ENCODE data around the gene EFR3B.

The EFR3B gene

DNA sequence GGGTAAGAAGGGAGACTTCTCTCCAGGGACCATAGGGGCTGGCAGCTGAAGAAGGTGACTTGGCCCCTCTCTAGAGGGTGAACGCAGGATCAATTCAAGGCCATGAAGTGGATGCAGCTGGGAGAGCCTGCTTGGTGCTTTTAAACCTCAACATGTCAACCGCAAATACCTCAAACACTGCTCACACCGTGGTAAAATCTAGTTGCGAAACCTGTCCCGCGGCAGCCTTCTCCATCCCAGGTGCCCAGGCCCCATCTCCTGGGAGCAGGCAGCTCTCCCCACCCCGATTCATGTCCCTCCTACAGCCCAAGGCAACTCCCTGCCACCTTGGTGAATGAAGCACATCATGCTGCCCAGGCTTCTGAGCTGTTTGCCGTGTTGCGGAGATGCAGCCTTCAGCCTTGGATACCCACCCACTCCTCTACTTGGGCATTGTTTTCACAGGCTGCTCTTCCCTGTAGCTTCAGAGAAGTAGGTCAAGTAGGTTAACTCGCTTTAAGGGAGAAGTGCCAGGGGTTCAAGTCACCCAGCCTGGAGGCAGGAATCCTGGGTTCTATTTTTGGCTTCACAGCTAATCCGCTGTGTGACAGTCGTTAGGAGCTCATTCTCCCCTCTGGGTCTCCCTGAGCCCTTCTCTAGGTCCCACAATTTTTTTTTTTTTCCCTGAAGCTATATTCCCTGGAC, 6.2 kb upstream of the EFR3B start:
- DNase-seq: no peak

DNA sequence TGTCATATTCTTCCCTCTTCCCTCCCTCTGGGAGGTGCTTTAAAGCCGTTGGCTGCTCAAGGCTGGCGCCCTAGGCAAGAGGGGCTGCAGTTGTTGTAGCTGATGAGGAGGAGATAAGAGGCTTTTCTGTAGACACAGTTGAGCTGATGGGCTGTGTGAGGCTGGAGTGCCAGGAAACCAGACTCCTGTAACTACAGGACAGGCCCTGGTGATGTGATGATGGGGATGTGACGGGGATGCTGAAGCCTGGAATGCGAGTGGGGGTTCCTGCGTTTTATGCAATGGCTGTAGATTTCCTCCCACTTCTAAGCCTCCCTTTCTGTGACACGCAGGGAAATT, 5.7 kb upstream of the EFR3B start:
- no peak for DNase-seq

DNA sequence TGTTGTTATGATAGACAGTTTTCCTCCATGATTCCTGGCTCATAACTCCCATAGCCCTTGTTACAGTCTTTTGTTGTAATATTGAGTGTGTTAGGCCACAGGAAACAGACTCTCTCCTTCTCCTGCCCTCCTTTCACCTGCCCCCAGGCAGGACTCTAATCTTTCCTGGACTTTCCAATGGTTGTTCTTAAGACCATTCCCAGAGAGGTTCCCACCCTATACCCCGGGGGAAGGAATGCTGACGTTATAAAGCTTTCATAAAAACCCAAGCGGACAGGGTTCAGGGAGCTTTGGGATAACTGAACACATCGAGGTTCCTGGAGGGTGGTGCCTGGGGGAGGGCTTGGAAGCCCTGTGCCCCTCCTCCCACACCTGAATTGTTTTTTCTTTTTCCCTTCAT, 2.8 kb upstream of the EFR3B start:
- no peak for DNase-seq

DNA sequence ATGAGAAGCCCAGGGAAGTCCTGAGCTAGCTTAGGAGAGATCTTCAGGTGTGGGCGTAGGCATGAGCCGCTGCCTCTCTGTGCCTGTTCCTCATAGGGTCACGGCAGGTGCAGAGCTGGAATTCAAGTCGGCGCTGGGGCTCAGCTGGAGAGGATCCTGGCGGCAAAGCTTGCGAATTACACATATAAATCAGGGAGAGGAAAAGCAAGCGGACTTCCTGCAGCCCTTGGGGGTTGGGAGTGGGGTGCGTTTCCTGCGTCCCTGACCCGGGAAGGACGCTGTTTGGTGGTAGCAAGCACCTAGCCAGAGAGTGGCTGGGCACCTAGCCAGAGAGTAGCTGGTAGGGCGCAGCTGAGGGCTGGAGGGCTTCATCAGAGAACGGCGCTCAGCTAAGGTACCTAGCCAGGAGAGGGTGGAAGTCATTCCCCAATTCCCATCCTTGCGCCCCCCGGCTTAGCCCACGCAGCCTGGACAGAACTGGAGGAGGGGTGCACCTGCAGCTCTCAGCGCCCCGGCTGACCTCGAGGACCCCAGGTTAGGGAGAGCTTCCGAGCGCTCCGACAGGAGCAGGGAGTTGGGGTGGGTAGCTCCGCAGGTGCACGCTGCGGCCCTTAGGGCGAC, 459 bp upstream of the EFR3B start:
- DNase-seq: peak; percentile 70

DNA sequence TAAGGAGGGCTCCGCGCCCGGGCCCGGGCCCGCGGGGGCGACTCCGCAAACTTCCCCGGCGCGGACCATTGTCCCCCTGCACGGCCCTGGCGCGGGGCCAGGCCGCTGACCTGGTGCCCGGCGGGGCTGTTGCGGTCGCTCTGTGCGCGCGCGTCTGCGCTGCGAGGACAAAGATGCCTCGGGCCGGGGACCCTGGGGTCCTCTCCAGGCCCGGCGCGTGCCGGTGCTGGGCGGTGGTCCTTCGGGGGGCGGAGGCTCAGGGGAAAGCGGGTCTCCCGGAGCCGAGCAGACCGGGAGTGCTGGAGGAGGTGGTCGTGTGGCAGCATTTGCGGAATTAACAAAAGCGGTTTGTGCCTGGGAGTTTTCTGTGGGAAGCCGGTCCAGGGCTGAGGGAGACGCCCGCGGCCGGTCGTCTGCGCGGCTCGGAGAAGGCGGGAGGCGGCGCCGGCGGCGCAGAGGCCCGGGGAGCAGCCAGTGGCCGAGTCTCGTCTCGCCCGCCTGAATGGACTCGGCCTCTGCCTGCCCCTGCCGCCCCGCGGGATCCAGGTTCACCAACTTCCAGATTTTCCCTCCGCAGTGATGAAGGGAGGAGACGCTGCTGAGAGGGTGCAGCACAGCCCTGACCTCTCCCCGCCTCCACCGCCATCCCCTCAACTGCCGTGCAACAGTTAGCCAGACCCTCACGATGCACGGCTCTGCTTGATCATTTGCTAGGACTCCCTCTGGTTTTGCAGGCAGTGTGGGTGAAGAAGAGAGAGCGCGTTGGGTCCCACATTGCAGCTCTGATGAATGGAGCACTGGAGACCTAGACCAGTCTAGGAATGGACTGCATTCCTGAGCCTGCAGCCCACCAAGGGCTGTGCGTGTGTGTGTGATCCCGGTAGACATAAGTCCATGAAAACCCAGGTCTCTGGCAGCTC, 705 bp downstream of the EFR3B start:
- DNase-seq: no peak

DNA sequence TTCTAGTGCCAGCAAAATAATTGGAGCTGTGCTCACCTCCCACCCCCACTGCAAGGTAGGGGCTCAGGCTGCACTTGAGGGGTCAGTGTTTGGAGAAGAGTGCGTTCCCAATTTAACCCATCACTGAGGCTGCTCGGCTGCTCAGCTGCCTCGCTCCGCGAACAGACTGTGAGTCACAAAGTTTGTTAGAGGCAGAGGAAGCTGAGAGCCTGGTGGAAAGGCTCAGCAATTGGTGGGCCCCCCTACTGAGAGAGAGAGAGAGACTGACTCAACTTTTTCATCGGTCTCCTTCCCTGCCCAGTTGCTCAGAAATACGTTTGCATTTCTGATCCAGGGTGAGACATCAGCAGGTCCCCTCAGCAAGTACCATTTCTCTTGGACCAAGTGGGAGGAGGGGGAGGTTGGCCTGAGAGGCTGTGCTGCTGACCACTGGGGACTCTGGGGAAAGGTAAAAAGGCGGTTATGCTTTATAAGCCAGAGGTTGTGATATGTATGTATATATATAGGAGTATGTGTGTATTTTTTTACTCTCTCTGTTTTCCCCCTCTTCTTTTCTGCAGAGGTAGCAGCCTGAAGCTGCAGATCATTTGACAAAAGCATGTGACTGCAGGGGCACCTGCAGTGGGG, 1.5 kb downstream of the EFR3B start:
- no peak for DNase-seq

DNA sequence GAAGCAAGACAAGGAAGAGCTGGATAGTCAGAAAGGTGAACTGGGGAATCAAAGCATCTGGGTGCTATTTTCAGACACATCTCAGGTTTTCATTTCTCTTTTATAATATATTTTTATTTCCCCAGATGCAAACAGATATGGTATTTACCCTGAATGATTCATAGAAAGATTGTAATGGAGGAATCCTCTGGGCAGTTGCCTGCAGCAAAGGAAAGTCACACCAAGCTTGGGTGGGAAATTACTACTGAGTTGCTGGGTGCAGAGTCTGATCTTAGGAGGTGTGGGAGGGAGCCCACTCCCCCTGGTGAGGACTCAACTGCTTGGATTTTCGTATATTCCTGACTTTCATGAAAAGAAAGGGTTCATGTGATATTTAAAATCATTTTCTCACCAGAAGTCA, 2.1 kb downstream of the EFR3B start:
- DNase-seq: no peak

DNA sequence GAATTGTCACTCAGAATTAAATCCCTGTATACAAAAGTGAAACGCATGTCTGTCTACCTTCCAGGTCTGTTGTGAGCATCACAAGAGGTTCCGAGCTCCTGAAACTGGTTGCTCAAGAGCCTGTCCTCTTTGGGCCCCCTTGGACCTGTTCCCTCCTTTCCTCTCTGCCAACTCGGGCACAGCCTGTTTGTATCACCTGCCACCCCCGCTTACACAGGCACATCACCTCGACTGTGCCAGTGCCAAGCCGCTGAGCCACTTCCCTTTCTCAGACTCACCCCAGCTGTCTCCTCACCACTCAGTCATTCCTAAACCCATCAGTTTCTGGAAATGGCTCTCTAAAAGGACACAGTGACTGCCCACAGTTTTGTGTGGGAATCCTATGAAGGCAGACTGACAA, 3.1 kb downstream of the EFR3B start:
- DNase-seq: no peak

DNA sequence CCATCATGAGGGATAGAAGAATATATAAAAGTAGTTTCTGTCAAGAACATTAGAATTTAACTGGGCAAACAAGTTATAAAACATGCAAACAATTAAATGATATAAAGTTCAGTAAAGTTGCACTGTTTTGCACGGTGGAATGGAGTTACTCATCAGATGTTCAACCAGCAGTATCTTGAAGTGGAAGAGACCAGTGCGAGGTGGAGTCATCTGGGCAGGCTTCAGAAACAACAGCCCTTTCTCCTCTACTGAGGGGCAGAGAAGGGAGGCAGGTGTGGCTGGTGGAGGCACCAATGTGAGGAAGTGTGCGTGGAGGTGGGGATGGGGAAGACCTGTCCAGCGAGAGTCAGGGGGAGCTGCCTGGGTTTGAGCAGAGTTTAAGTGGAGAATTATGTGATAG, 7.5 kb downstream of the EFR3B start:
- no peak for DNase-seq

DNA sequence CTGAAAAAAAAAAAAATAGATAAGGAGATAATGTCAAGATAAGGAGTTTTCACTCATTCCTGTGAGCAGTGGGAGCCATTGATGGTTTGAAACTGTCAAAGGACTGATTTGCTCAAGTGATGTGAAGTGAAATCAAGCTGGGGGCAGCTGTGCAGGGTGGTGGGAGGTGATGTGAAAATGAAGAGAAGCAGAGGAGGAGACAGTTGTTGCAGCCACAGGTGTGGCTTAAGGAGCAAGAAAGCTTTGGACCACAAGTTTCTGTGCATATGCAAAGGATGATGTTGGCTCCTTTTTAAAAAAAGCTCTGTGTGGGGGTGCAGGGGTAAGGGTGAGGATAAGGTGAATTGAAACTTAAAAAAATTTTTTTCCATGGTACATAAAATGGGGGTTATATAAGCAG, 8.3 kb downstream of the EFR3B start:
- DNase-seq: no peak

DNA sequence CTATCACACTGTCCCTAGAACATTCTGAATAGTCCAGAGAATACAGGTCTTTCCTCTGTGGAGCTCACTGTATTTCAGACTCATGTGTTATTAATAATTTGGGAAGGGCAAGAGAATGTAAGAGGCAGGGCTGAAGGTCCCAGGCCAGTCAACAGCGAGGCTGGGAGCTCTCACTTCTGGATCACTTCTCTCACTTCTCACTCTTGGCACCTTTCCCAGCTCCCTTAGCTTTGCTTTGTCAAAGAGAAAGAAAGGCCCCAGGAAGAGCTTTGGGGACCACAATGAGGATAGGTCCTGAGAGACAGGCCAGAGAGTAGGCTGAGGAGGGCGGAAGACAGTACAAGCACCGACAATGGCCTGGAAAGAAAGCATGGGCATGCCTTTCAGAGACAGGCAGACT, 11.2 kb downstream of the EFR3B start:
- no peak for DNase-seq

DNA sequence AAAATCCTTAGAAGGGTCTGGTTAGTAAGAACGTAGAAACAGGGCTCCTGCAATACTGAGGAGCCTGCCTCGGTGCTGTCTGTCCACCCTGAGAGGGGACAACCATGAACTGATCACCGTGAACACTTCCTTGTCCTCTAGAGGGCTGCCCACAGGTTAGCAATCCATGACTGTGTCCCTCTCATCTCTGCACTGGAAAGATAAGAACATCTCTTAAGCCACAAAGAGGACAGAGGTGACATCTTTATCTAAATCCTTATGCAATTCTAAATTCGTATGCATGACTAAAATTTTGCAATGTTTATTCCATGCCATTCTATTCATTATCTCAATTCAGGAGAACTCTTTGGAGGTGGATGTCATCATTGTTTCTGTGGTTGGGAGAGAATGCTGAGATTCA, 12.8 kb downstream of the EFR3B start:
- DNase-seq: no peak

DNA sequence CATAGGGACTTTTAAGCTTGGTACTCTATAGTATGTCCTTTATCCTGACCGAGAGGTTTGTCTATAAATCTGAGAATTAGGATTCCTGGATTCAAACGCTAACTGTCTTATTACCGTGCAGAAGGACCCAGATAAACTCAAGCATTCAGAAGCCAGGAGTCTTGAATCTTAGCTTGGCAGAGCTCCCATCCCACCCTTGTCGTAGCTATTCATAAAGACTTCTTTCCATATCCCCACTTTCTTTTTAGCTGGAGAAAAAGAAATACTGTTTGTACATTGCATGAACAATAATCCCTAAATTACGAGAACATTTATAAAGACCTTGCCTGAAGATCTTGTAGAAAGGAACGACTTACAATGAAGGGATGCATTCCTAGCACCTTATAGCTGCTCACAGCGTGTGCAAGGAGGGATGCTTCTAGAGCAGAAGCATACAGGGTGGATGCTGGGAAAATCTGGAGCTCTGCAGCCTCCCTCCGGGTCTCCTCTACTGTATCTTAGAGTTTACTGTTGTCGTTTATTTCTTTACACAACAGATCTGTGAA, 13.6 kb downstream of the EFR3B start:
- DNase-seq: no peak

DNA sequence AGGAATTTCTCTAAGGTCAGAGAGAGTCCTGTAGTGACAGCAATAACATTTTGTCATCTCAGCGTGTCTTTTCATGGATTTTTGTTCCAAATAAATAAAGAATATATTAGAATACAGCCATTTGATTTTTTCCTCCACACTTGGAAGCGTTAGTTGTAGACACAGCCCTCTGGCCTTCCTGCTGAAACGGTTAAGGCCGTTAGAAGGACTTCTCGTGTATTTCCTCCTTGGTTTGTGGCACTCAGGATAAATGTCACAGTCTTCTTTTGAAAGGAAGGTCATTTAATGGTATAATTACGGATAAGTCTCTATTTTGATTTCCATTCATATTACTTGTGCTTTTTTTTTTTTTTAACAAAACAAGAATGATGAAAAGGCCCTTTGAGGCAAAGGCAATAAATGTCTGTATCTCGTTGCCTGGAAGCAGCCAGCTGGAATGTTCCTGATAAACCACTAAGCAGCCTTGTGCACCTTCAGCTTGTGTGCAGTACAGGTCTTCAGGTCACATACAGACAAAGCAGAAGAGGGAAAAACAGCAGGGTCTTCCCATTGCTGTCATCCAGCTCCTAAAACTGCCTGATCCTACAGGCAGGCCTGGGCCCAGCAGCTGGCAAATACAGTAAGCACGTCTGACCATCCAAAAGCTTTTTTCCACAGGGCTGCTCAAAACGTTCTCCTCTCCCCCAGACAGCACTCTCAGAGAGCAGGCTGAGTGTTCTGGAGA, 14.4 kb downstream of the EFR3B start:
- DNase-seq: no peak

DNA sequence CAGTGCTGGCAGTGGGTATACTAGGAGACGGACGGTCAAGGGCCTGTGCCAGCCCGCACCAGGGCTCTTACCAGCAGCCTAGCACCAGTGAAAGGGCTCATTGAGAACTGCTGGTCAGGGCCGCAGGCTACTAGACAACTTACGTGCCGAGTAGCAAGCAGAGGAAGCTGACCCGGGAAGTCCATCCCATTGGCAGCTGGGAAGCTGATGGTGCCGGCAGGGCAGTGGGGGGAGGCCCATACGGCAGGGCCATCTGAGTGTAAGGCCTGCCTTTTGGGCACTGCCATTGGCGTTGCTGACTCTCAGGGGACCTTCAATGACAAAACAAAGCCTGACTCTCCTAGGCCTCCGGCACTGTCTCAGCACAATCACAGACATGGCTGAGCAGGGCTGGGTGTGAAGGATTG, 20.6 kb downstream of the EFR3B start:
- DNase-seq: no peak

DNA sequence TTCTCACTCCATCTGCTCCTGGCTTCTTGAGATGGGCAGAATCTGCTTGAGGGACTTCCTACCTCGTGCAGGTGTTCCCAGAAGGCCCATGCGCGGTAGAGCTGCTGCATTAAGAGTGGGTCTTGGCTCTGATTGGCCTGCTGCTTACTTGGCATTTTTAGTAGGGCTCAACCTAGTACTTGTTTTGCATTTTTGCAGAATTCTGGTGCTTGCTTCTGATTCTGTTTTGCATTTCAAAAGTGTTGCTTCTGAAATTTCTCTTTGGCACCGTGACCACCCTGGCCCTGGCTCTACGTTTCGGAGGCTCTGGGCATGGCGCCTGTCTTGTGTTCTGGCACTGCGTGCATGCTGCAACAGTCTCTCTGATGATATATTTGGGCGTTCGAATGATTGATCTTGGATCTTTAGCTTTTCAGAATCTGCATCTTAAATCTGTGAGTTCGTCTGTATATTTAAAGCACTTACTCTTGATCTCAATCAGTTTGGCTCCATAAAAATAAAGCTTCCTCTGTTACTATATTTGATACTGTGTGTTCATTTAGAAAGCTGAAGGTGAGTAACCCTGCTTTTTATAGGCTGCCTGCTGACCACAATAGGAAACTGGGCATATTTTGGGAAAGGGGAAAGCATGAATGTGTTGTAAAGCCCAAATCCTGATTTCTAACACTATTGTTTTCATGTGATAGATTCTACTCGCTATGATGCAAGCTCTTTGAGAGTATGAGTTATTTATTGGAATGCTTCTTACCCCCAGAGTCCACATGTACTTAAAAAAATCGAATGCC, 22.2 kb downstream of the EFR3B start:
- no peak for DNase-seq

DNA sequence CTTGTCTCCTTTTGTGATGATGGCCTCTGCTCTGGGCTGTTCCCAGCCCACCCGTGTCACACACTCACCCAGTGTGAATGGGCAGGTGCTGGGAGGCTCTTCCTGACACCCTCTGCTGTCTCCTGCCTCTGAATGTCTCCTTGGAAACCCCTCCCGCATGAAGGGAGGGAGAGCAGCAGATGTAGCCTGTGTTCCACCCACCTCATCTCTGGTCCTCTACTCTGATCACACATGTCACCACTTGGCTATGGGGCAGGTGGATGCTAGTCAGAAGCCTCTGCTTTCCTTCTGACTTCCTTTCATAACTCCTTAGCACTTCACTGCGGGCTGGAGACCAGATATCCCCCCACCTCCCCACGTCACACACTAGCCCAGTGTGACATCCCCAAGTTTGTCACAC, 23.9 kb downstream of the EFR3B start:
- no peak for DNase-seq

DNA sequence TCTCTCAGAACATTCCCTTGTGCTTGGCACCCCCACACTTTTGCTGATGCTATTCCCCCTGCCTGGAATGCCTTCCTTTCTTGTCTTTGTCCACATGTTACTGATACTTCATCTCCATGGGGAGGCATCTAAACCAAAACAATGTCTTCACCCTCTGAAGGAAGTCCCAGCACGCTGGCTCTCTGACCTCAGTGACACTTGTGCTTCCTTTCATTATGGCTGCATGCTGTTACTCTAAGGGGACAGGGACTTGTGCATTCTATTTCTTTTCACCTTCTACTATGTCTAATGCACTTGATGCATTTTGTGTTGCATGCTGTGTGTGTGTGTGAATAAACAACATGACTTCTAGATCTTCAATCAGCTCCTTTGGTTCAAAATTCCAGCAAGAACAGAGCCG, 24.6 kb downstream of the EFR3B start:
- DNase-seq: no peak

DNA sequence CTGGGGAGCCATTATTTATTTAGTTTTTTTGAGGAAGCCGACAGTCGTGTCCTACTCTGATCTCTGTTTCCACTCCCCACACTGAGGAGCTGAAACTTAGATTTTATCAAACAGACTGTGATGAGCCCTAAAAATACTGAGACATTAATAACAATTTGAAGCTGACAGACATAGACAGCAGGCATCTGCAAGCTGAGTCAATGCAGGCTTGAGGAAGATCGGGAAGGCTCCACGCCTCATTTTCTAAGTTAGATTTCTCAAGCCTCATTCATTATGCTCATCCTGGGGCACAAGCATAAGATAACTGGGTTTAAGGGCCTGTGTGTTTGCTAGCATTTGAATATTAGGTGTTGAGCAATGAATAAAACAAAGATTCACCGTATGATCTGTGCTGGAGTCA, 26.3 kb downstream of the EFR3B start:
- no peak for DNase-seq

DNA sequence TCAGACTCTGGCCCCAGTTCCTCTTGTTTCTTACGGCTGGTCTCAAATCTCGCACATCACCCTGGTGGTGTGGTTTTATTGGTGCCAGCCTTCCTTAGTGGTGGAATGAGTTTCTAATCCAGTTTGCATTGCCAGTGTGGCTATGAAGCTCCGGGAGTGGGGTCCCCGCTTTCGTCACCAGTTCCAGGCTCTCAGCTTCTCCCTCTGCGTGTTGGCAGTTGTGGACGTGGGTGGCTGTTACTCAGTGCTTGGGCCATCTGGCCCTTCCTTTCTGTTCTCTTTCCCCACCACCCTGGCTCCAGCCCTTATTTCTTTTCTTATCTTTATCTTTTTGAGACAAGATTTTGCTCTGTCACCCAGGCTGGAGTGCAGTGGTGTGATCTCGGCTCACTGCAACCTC, 30.1 kb downstream of the EFR3B start:
- DNase-seq: no peak

DNA sequence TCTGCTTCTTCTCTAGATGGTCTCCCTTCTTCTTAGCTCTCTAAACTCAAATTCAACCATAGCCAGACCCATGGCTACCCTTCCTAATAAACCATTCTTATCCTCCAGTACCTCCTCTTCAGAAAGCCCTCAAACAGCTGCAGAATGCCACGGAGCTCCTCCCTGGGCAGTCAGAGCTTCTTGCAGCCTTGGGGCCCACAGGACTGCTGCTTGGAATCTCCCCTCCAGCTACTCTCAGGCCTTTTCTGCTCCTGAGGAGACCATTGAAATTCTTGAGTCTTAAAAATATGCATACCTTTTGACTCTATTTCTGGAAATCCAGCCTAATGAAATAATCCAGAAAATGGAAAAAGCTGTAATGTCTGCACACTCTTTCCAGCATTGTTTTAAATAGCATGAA, 30.7 kb downstream of the EFR3B start:
- no peak for DNase-seq

DNA sequence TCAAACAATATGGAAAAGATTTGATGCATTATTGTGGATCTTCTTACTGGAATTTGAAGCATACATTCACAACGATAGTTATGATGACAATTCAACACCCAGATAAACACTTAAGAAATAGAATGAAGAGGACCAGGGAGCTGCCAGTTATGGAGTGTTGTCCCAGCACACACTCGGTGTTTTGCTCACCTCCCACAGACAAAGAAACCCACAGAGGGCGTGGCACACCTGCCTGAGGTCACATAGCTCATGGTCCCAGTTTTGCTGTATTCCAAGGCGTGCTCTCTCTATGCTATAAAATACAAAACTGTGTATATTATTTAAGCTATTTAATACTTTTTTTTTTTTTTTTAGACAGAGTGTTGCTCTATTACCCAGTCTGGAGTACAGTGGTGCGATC, 31.1 kb downstream of the EFR3B start:
- DNase-seq: no peak

Data from NCI-H1436 (cell line).